HepG2 (cell line): ENCODE data around the gene CACNB4. TPM values are rescaled to one million over a fixed set of nuclear protein-coding genes. Genes with fewer than 3 reads are reported as not detected.

Experiments
- BCL6 ChIP-seq: IDR thresholded peaks from 2 replicates; pipeline ENCODE4 v1.6.1; 2016; ENCODE audit warnings: missing genetic modification reagents, missing compliant biosample characterization
- EED ChIP-seq: sonication (generic); formaldehyde crosslinking; IDR thresholded peaks from 2 replicates; pipeline ENCODE4 v1.5.0; 2020; ENCODE audit warnings: mild to moderate bottlenecking, missing genetic modification reagents
- HES4 ChIP-seq: sonication (generic); formaldehyde crosslinking; IDR thresholded peaks from 2 replicates; pipeline ENCODE4 v1.9.0; 2021; ENCODE audit warnings: mild to moderate bottlenecking, missing genetic modification reagents, borderline replicate concordance
- MBD4 ChIP-seq: IDR thresholded peaks from 2 replicates; pipeline ENCODE4 v1.6.1; 2012; ENCODE audit warnings: low read length, inconsistent platforms, borderline replicate concordance
- MED8 ChIP-seq: sonication (generic); formaldehyde crosslinking; IDR thresholded peaks from 2 replicates; pipeline ENCODE4 v1.8.1; 2023; ENCODE audit warnings: mild to moderate bottlenecking, missing genetic modification reagents; ENCODE audit not compliant: insufficient replicate concordance
- MXD4 ChIP-seq: IDR thresholded peaks from 2 replicates; pipeline ENCODE4 v1.6.1; 2016; ENCODE audit warnings: mild to moderate bottlenecking, missing biosample characterization, missing genetic modification reagents
- NFYC ChIP-seq: IDR thresholded peaks from 2 replicates; pipeline ENCODE4 v1.6.1; 2016; ENCODE audit warnings: missing genetic modification reagents, missing compliant biosample characterization
- RCOR2 ChIP-seq: IDR thresholded peaks from 2 replicates; pipeline ENCODE4 v1.6.1; 2016; ENCODE audit warnings: missing biosample characterization, missing genetic modification reagents
- RNF219 ChIP-seq: sonication (generic); formaldehyde crosslinking; IDR thresholded peaks from 2 replicates; pipeline ENCODE4 v1.5.0; 2020; ENCODE audit warnings: mild to moderate bottlenecking, missing genetic modification reagents
- SOX5 ChIP-seq: IDR thresholded peaks from 2 replicates; pipeline ENCODE4 v1.6.1; 2016; ENCODE audit warnings: borderline replicate concordance
- YEATS2 ChIP-seq: sonication (generic); formaldehyde crosslinking; IDR thresholded peaks from 2 replicates; pipeline ENCODE4 v1.4.0; 2020; ENCODE audit warnings: missing genetic modification reagents, borderline replicate concordance
- ZFP36 ChIP-seq: fragments of 150-350 bp; IDR thresholded peaks from 2 replicates; pipeline ENCODE4 v1.6.1; 2018; ENCODE audit warnings: borderline replicate concordance, low read length, low read depth; ENCODE audit not compliant: partially characterized antibody
- ZNF121 ChIP-seq: sonication (generic); formaldehyde crosslinking; IDR thresholded peaks from 2 replicates; pipeline ENCODE4 v1.5.0; 2020; ENCODE audit warnings: mild to moderate bottlenecking, missing genetic modification reagents
- ZNF20 ChIP-seq: sonication (generic); formaldehyde crosslinking; IDR thresholded peaks from 2 replicates; pipeline ENCODE4 v1.4.0; 2020; ENCODE audit warnings: mild to moderate bottlenecking, moderate library complexity, missing genetic modification reagents
- ZNF350 ChIP-seq: sonication (generic); formaldehyde crosslinking; IDR thresholded peaks from 2 replicates; pipeline ENCODE4 v1.4.0; 2020; ENCODE audit warnings: mild to moderate bottlenecking, low read depth, missing genetic modification reagents, borderline replicate concordance
- ZNF501 ChIP-seq: sonication (generic); formaldehyde crosslinking; IDR thresholded peaks from 2 replicates; pipeline ENCODE4 v1.5.1; 2020; ENCODE audit warnings: mild to moderate bottlenecking, moderate library complexity, missing genetic modification reagents
- polyA plus RNA-seq, 8 experiments: library from polyadenylated mRNA; depleted of rRNA in 3 of 8; stranded (reverse) in 7 of 8; unstranded in 1 of 8; fragments of >200 nt; fragmentation: Illumina TruSeq in 4 of 8; extraction: Trizol in 4 of 8; gene quantifications; 2 replicates each; pipeline versions ENCODE4 v1.2.1 to v1.2.3, GENCODE V29; 2011 to 2016; ENCODE audit warnings: low read depth in 4 of 8, missing spikeins in 1 of 8, mixed read lengths in 1 of 8; ENCODE audit not compliant: insufficient read depth in 1 of 8
- total RNA-seq, 5 experiments: library from RNA; depleted of rRNA; stranded (reverse); fragments of >200 nt; fragmentation: Illumina TruSeq; extraction: Trizol; gene quantifications; 2 replicates each; pipeline ENCODE4 v1.2.3, GENCODE V29; 2016; ENCODE audit warnings: low read depth in 1 of 5
- TF ChIP-seq, protein P1 (sequence below), 2 experiments: sonication (generic) in 1 of 2; formaldehyde crosslinking in 1 of 2; IDR thresholded peaks; 2 replicates each; pipeline versions ENCODE4 v1.4.0 to v1.6.1; 2018 to 2020; ENCODE audit warnings: missing genetic modification reagents in 2 of 2, borderline replicate concordance in 1 of 2, low read depth in 1 of 2, mild to moderate bottlenecking in 1 of 2, missing biosample characterization in 1 of 2
- TF ChIP-seq, protein P2 (sequence below): sonication (generic); formaldehyde crosslinking; IDR thresholded peaks from 2 replicates; pipeline ENCODE4 v1.9.0; 2022; ENCODE audit warnings: low read depth, missing genetic modification reagents
- TF ChIP-seq, protein P3 (sequence below): sonication (generic); formaldehyde crosslinking; IDR thresholded peaks from 2 replicates; pipeline ENCODE4 v1.9.0; 2021; ENCODE audit warnings: missing genetic modification reagents, mild to moderate bottlenecking, borderline replicate concordance
- TF ChIP-seq, protein P4 (sequence below): sonication (generic); formaldehyde crosslinking; IDR thresholded peaks from 2 replicates; pipeline ENCODE4 v1.8.0; 2022; ENCODE audit warnings: missing genetic modification reagents, mild to moderate bottlenecking, borderline replicate concordance

The CACNB4 gene
- total and polyA plus RNA-seq, 2 of the 13 experiments (the other 11 are each of a cell fraction or from before 2014, with no cell fraction given), result 5.1 to 14.3 TPM

DNA sequence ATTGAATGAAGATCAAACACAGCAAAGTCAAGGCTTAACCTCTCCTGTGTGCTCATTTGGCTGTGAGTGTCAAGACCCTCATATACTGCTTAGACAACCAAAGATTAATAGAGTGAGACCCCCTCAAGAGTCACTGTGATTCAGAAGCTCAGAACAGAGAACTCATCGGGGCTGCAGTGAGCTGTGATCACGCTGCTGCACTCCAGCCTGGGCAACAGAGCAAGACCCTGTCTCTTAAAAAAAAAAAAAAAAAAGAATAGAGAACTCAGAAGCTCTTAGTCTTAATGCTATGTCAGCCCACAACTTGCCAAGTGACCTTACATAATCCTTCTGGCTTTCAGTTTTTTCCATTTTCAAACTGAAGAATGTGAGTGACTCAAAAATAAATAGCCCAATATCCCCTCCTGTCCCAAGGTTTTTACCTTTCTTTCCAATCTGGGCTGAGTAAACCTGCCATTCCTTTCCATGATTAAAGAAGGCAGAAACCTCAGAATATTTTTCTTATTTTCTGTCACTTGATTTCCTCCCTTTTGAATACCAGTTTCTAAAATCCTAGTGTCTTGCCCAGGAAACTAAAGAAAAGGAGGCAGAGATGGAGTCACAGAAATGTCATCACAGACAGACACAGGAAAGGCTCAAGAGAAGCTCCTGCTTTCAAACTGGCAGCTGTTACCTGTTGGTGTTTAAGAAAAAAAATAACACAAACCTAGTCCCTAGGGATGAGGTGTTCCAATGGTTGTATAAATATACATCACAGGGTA lies 102.4 kb downstream of the CACNB4 start (continued):
- TF ChIP-seq, protein P1, sequence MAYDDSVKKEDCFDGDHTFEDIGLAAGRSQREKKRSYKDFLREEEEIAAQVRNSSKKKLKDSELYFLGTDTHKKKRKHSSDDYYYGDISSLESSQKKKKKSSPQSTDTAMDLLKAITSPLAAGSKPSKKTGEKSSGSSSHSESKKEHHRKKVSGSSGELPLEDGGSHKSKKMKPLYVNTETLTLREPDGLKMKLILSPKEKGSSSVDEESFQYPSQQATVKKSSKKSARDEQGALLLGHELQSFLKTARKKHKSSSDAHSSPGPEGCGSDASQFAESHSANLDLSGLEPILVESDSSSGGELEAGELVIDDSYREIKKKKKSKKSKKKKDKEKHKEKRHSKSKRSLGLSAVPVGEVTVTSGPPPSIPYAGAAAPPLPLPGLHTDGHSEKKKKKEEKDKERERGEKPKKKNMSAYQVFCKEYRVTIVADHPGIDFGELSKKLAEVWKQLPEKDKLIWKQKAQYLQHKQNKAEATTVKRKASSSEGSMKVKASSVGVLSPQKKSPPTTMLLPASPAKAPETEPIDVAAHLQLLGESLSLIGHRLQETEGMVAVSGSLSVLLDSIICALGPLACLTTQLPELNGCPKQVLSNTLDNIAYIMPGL (CRISPR knock-in tag; IDR thresholded peaks at IDR 0.05; ENCODE audit: borderline replicate concordance in 1 of 2, low read depth in 1 of 2), result 0 out of 4 replicates have a peak, but pooled peaks of 1 of the 2 experiments have one; percentile 2
- peak; percentile 99 for TF ChIP-seq ZNF121 (CRISPR knock-in tag)
- no peak for TF ChIP-seq ZNF350 (CRISPR knock-in tag)
- no peak for TF ChIP-seq HES4 (CRISPR knock-in tag)
- TF ChIP-seq, protein P2, sequence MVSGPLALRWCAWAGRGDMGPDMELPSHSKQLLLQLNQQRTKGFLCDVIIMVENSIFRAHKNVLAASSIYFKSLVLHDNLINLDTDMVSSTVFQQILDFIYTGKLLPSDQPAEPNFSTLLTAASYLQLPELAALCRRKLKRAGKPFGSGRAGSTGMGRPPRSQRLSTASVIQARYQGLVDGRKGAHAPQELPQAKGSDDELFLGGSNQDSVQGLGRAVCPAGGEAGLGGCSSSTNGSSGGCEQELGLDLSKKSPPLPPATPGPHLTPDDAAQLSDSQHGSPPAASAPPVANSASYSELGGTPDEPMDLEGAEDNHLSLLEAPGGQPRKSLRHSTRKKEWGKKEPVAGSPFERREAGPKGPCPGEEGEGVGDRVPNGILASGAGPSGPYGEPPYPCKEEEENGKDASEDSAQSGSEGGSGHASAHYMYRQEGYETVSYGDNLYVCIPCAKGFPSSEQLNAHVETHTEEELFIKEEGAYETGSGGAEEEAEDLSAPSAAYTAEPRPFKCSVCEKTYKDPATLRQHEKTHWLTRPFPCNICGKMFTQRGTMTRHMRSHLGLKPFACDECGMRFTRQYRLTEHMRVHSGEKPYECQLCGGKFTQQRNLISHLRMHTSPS (CRISPR knock-in tag), result no peak
- TF ChIP-seq SOX5 (CRISPR knock-in tag), result no peak
- no peak for TF ChIP-seq ZNF20
- TF ChIP-seq, protein P3, sequence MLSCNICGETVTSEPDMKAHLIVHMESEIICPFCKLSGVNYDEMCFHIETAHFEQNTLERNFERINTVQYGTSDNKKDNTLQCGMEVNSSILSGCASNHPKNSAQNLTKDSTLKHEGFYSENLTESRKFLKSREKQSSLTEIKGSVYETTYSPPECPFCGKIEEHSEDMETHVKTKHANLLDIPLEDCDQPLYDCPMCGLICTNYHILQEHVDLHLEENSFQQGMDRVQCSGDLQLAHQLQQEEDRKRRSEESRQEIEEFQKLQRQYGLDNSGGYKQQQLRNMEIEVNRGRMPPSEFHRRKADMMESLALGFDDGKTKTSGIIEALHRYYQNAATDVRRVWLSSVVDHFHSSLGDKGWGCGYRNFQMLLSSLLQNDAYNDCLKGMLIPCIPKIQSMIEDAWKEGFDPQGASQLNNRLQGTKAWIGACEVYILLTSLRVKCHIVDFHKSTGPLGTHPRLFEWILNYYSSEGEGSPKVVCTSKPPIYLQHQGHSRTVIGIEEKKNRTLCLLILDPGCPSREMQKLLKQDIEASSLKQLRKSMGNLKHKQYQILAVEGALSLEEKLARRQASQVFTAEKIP (CRISPR knock-in tag), result no peak
- TF ChIP-seq YEATS2 (CRISPR knock-in tag), result 0 out of 2 replicates have a peak, but pooled peaks have one; percentile 3
- 0 out of 2 replicates have a peak, but pooled peaks have one; percentile 13 for TF ChIP-seq MXD4 (CRISPR knock-in tag)
- no peak for TF ChIP-seq BCL6 (CRISPR knock-in tag)
- TF ChIP-seq ZNF501, result peak; percentile 9; the same call in 1 of the 2 replicates
- TF ChIP-seq MBD4, result no peak
- peak; percentile 51; the same call in 1 of the 2 replicates for TF ChIP-seq RCOR2 (CRISPR knock-in tag)
- TF ChIP-seq NFYC, result no peak
- TF ChIP-seq, protein P4, sequence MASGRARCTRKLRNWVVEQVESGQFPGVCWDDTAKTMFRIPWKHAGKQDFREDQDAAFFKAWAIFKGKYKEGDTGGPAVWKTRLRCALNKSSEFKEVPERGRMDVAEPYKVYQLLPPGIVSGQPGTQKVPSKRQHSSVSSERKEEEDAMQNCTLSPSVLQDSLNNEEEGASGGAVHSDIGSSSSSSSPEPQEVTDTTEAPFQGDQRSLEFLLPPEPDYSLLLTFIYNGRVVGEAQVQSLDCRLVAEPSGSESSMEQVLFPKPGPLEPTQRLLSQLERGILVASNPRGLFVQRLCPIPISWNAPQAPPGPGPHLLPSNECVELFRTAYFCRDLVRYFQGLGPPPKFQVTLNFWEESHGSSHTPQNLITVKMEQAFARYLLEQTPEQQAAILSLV (CRISPR knock-in tag), result no peak
- TF ChIP-seq ZFP36, result no peak
- TF ChIP-seq EED (CRISPR knock-in tag), result no peak
- TF ChIP-seq MED8 (CRISPR knock-in tag), result no peak
- TF ChIP-seq RNF219 (CRISPR knock-in tag), result no peak
